Keratinocyte (primary cell): ENCODE results near the gene GPX7.

Experiments used
- EZH2 ChIP-seq: IDR thresholded peaks from one replicate; pipeline ENCODE4 v1.6.1; 2012; ENCODE audit warnings: inconsistent platforms, mild to moderate bottlenecking, low read length, moderate library complexity
- TF ChIP-seq, protein P1 (sequence below), 3 experiments: IDR thresholded peaks in 1 of 3; conservative IDR thresholded peaks in 1 of 3; optimal IDR thresholded peaks in 1 of 3; 2 replicates in 2 of 3; 3 replicates in 1 of 3; pipeline versions ENCODE3 to v1.5.1; 2011; ENCODE audit warnings: low read length in 3 of 3, mild to moderate bottlenecking in 3 of 3, moderate library complexity in 2 of 3, control low read depth in 1 of 3, inconsistent platforms in 1 of 3; ENCODE audit not compliant: insufficient read depth in 2 of 3; ENCODE audit errors: extremely low read depth in 1 of 3

DNA sequence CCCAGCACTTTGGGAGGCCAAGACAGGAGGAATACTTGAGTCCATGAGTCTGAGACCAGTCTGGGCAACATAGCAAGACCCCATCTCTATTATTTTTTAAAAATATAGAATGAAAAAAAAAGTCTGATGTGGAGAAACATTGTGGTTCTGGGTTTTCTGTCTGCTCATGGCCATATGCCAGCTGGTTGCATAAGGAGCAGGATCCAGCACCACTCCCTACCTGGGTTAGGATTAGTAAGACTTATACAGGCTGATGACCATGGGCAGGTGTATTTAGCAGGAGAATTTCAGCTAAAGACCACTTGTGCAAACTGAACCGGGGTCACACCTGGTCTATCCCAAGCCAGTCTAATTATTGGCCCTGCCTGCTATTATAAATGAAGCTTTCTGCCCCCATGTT is 16.7 kb upstream of the GPX7 start:
- TF ChIP-seq, protein P1, sequence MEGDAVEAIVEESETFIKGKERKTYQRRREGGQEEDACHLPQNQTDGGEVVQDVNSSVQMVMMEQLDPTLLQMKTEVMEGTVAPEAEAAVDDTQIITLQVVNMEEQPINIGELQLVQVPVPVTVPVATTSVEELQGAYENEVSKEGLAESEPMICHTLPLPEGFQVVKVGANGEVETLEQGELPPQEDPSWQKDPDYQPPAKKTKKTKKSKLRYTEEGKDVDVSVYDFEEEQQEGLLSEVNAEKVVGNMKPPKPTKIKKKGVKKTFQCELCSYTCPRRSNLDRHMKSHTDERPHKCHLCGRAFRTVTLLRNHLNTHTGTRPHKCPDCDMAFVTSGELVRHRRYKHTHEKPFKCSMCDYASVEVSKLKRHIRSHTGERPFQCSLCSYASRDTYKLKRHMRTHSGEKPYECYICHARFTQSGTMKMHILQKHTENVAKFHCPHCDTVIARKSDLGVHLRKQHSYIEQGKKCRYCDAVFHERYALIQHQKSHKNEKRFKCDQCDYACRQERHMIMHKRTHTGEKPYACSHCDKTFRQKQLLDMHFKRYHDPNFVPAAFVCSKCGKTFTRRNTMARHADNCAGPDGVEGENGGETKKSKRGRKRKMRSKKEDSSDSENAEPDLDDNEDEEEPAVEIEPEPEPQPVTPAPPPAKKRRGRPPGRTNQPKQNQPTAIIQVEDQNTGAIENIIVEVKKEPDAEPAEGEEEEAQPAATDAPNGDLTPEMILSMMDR (optimal IDR thresholded peaks at IDR 0.05 in 1 of 3, IDR thresholded peaks at IDR 0.05 in 1 of 3, conservative IDR thresholded peaks at IDR 0.05 in 1 of 3; ENCODE audit: extremely low read depth in 1 of 3, insufficient read depth in 2 of 3, low read length in 3 of 3) = no peak
- TF ChIP-seq EZH2 = no peak
